ENCODE data around the gene PHIP. TPM values are rescaled to one million over a fixed set of nuclear protein-coding genes. Genes with fewer than 3 reads are reported as not detected.

Gene PHIP
- total RNA-seq, 4 donors from 2014 or later: 12.1 to 34.5 (median 20.7) TPM

GRCh38 chr6:78993955-78994354 lies 84.1 kb downstream of the PHIP start:
- Histone ChIP-seq H3K27me3 (no peaks in the 10 kb centered on the region), H3K36me3 (peaks cover 0 to 98% (median 35%) of the 10 kb centered on the region in 4 donors), H3K27ac (no peak overlapping the region), H3K4me1 (no peaks in the 10 kb centered on the region), H3K4me3 (no peak overlapping the region), H3K9me3 (no peaks in the 10 kb centered on the region)
- intact Hi-C loops (cut with DNase I; ENCODE audit: low total_unique reads): no loop called here
- TF ChIP-seq CTCF (IDR thresholded peaks at IDR 0.05) (no peak), POLR2A (IDR thresholded peaks at IDR 0.05) (no peak), EP300 (IDR thresholded peaks at IDR 0.05; ENCODE audit: low read depth) (no peak), POLR2AphosphoS5 (IDR thresholded peaks at IDR 0.05) (no peak)
- 94 to 95% methylated on average over 5 of the region's 5 CpGs for WGBS, 2 donors (ENCODE audit: low coverage in 1 of 2)
- in situ Hi-C loops (cut with MboI; ENCODE audit: low pct_ligation_motif_present in 1 of 4, low pct_unique_long_range_greater_than_20kb in 1 of 4, low sequenced_read_pairs in 3 of 4): no loop called here
- DNase-seq: no peak

- 88 to 91% methylated on average over 2 of the region's 2 CpGs for WGBS, 2 donors (ENCODE audit: low coverage in 1 of 2)
- in situ Hi-C loops (cut with MboI; ENCODE audit: low pct_ligation_motif_present in 1 of 4, low pct_unique_long_range_greater_than_20kb in 1 of 4, low sequenced_read_pairs in 3 of 4): no loop called here
- no peaks in the 10 kb centered on the region for H3K4me1 ChIP-seq
- no peaks in the 10 kb centered on the region for H3K27me3 ChIP-seq
- no peak overlapping the region for H3K27ac ChIP-seq
- intact Hi-C loops (cut with DNase I; ENCODE audit: low total_unique reads): no loop called here
- peaks cover 0 to 92% (median 25%) of the 10 kb centered on the region in 4 donors for H3K36me3 ChIP-seq
- no peaks in the 10 kb centered on the region for H3K9me3 ChIP-seq
- TF ChIP-seq POLR2A (IDR thresholded peaks at IDR 0.05): no peak
- no peak for TF ChIP-seq CTCF (IDR thresholded peaks at IDR 0.05)
- no peak for TF ChIP-seq POLR2AphosphoS5 (IDR thresholded peaks at IDR 0.05)
- no peak for TF ChIP-seq EP300 (IDR thresholded peaks at IDR 0.05; ENCODE audit: low read depth)
- H3K4me3 ChIP-seq: no peak overlapping the region
- DNase-seq: no peak
These were observed 88.9 kb downstream of the PHIP start for GRCh38 chr6:78989191-78989590.

GRCh38 chr6:78986161-78986560 lies 91.9 kb downstream of the PHIP start:
- WGBS, 2 donors (ENCODE audit: low coverage in 1 of 2): 82 to 90% methylated on average over 1 of the region's 1 CpG
- H3K36me3 ChIP-seq: peaks cover 0 to 84% (median 31%) of the 10 kb centered on the region in 4 donors

GRCh38 chr6:78984225-78984950 lies 93.7 kb downstream of the PHIP start:
- TF ChIP-seq POLR2A (IDR thresholded peaks at IDR 0.05) (no peak), EP300 (IDR thresholded peaks at IDR 0.05; ENCODE audit: low read depth) (no peak), CTCF (IDR thresholded peaks at IDR 0.05) (no peak), POLR2AphosphoS5 (IDR thresholded peaks at IDR 0.05) (no peak)
- H3K9me3 ChIP-seq: no peaks in the 10 kb centered on the region
- H3K36me3 ChIP-seq: peaks cover 0 to 69% (median 34%) of the 10 kb centered on the region in 4 donors
- H3K4me3 ChIP-seq: no peak overlapping the region
- intact Hi-C loops (cut with DNase I; ENCODE audit: low total_unique reads): no loop called here
- DNase-seq: no peak
- H3K27ac ChIP-seq: no peak overlapping the region
- in situ Hi-C loops (cut with MboI; ENCODE audit: low pct_ligation_motif_present in 1 of 4, low pct_unique_long_range_greater_than_20kb in 1 of 4, low sequenced_read_pairs in 3 of 4): no loop called here
- 88 to 100% methylated on average over 2 to 4 of the region's 4 CpGs for WGBS, 2 donors (ENCODE audit: low coverage in 1 of 2)
- H3K27me3 ChIP-seq: no peaks in the 10 kb centered on the region
- no peaks in the 10 kb centered on the region for H3K4me1 ChIP-seq

More at GRCh38 chr6:78986161-78986560, 91.9 kb downstream of the PHIP start:
- Histone ChIP-seq H3K4me1 (no peaks in the 10 kb centered on the region), H3K27ac (no peak overlapping the region), H3K4me3 (no peak overlapping the region), H3K27me3 (no peaks in the 10 kb centered on the region), H3K9me3 (no peaks in the 10 kb centered on the region)
- TF ChIP-seq POLR2A (IDR thresholded peaks at IDR 0.05): no peak
- TF ChIP-seq EP300 (IDR thresholded peaks at IDR 0.05; ENCODE audit: low read depth): no peak
- no peak for TF ChIP-seq POLR2AphosphoS5 (IDR thresholded peaks at IDR 0.05)
- no peak for TF ChIP-seq CTCF (IDR thresholded peaks at IDR 0.05)
- DNase-seq: no peak
- intact Hi-C loops (cut with DNase I; ENCODE audit: low total_unique reads): no loop called here
- in situ Hi-C loops (cut with MboI; ENCODE audit: low pct_ligation_motif_present in 1 of 4, low pct_unique_long_range_greater_than_20kb in 1 of 4, low sequenced_read_pairs in 3 of 4): no loop called here
